ENCODE data around the gene TYK2.

TYK2 gene

DNA sequence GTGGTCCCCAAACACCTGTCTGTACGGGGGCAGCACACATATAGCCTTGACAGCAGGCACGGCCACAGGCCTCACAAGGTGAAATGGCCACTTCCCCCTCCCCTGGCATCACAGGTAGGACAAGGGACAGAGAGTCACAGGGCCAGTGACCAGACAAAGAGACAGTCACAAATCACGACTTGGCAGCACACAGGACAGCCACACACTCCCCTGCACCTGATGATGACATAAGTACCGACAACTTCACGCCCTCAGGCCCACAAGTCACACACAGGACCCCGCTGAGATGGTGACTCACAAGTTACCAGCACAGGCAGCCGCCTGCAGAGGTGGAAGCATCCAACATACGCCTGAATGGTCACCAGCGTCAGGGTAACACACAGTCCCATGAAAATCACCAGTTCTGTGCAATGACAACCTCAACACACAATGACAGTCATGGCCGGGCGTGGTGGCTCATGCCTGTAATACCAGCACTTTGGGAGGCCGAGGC, 16.5 kb downstream of the TYK2 start (continued):
- peak; percentile 49 for TF ChIP-seq ZNF692 (tag by site-specific recombination; IDR thresholded peaks at IDR 0.05)
- TF ChIP-seq ZNF639 (tag by site-specific recombination; IDR thresholded peaks at IDR 0.05), result peak; percentile 79
- TF ChIP-seq, protein P1, sequence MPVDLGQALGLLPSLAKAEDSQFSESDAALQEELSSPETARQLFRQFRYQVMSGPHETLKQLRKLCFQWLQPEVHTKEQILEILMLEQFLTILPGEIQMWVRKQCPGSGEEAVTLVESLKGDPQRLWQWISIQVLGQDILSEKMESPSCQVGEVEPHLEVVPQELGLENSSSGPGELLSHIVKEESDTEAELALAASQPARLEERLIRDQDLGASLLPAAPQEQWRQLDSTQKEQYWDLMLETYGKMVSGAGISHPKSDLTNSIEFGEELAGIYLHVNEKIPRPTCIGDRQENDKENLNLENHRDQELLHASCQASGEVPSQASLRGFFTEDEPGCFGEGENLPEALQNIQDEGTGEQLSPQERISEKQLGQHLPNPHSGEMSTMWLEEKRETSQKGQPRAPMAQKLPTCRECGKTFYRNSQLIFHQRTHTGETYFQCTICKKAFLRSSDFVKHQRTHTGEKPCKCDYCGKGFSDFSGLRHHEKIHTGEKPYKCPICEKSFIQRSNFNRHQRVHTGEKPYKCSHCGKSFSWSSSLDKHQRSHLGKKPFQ (tag by site-specific recombination; IDR thresholded peaks at IDR 0.05), result no peak
- TF ChIP-seq, protein P2, sequence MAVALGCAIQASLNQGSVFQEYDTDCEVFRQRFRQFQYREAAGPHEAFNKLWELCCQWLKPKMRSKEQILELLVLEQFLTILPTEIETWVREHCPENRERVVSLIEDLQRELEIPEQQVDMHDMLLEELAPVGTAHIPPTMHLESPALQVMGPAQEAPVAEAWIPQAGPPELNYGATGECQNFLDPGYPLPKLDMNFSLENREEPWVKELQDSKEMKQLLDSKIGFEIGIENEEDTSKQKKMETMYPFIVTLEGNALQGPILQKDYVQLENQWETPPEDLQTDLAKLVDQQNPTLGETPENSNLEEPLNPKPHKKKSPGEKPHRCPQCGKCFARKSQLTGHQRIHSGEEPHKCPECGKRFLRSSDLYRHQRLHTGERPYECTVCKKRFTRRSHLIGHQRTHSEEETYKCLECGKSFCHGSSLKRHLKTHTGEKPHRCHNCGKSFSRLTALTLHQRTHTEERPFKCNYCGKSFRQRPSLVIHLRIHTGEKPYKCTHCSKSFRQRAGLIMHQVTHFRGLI (tag by site-specific recombination; IDR thresholded peaks at IDR 0.05), result no peak
- TF ChIP-seq, protein P3, sequence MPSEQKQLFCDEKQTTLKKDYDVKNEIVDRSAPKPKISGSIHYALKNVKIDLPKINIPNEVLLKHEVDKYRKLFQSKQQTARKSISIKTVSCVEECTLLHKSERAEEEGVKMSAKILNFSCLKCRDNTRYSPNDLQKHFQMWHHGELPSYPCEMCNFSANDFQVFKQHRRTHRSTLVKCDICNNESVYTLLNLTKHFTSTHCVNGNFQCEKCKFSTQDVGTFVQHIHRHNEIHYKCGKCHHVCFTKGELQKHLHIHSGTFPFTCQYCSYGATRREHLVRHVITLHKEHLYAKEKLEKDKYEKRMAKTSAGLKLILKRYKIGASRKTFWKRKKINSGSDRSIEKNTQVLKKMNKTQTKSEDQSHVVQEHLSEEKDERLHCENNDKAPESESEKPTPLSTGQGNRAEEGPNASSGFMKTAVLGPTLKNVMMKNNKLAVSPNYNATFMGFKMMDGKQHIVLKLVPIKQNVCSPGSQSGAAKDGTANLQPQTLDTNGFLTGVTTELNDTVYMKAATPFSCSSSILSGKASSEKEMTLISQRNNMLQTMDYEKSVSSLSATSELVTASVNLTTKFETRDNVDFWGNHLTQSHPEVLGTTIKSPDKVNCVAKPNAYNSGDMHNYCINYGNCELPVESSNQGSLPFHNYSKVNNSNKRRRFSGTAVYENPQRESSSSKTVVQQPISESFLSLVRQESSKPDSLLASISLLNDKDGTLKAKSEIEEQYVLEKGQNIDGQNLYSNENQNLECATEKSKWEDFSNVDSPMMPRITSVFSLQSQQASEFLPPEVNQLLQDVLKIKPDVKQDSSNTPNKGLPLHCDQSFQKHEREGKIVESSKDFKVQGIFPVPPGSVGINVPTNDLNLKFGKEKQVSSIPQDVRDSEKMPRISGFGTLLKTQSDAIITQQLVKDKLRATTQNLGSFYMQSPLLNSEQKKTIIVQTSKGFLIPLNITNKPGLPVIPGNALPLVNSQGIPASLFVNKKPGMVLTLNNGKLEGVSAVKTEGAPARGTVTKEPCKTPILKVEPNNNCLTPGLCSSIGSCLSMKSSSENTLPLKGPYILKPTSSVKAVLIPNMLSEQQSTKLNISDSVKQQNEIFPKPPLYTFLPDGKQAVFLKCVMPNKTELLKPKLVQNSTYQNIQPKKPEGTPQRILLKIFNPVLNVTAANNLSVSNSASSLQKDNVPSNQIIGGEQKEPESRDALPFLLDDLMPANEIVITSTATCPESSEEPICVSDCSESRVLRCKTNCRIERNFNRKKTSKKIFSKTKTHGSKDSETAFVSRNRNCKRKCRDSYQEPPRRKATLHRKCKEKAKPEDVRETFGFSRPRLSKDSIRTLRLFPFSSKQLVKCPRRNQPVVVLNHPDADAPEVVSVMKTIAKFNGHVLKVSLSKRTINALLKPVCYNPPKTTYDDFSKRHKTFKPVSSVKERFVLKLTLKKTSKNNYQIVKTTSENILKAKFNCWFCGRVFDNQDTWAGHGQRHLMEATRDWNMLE (tag by site-specific recombination; conservative IDR thresholded peaks at IDR 0.05; ENCODE audit: low read depth), result no peak
- no peak for TF ChIP-seq PBX3 (CRISPR knock-in tag; IDR thresholded peaks at IDR 0.05)
- TF ChIP-seq ZNF830 (tag by site-specific recombination; IDR thresholded peaks at IDR 0.05; ENCODE audit: low read depth), result no peak
- no peak for TF ChIP-seq ZNF266 (tag by site-specific recombination; IDR thresholded peaks at IDR 0.05; ENCODE audit: low read depth)
- no peak for TF ChIP-seq HOXA7 (CRISPR knock-in tag; IDR thresholded peaks at IDR 0.05; ENCODE audit: borderline replicate concordance)
- TF ChIP-seq ZNF112 (tag by site-specific recombination; IDR thresholded peaks at IDR 0.05), result no peak
- TF ChIP-seq ZNF645 (tag by site-specific recombination; IDR thresholded peaks at IDR 0.05), result no peak
- no peak for TF ChIP-seq KLF16 (tag by site-specific recombination; IDR thresholded peaks at IDR 0.05)
- TF ChIP-seq ZBTB48 (tag by site-specific recombination; IDR thresholded peaks at IDR 0.05), result no peak
- TF ChIP-seq, protein P4, sequence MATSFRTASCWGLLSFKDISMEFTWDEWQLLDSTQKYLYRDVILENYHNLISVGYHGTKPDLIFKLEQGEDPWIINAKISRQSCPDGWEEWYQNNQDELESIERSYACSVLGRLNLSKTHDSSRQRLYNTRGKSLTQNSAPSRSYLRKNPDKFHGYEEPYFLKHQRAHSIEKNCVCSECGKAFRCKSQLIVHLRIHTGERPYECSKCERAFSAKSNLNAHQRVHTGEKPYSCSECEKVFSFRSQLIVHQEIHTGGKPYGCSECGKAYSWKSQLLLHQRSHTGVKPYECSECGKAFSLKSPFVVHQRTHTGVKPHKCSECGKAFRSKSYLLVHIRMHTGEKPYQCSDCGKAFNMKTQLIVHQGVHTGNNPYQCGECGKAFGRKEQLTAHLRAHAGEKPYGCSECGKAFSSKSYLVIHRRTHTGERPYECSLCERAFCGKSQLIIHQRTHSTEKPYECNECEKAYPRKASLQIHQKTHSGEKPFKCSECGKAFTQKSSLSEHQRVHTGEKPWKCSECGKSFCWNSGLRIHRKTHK (tag by site-specific recombination; IDR thresholded peaks at IDR 0.05), result no peak
- TF ChIP-seq GLIS1 (tag by site-specific recombination; IDR thresholded peaks at IDR 0.05), result peak; percentile 89
- peak; percentile 54; the same call in 1 of the 2 replicates for TF ChIP-seq ZFP69B (tag by site-specific recombination; IDR thresholded peaks at IDR 0.05)
- TF ChIP-seq ZBTB20 (tag by site-specific recombination; IDR thresholded peaks at IDR 0.05), result no peak
- TF ChIP-seq KLF8 (tag by site-specific recombination; IDR thresholded peaks at IDR 0.05), result no peak
- TF ChIP-seq, protein P5, sequence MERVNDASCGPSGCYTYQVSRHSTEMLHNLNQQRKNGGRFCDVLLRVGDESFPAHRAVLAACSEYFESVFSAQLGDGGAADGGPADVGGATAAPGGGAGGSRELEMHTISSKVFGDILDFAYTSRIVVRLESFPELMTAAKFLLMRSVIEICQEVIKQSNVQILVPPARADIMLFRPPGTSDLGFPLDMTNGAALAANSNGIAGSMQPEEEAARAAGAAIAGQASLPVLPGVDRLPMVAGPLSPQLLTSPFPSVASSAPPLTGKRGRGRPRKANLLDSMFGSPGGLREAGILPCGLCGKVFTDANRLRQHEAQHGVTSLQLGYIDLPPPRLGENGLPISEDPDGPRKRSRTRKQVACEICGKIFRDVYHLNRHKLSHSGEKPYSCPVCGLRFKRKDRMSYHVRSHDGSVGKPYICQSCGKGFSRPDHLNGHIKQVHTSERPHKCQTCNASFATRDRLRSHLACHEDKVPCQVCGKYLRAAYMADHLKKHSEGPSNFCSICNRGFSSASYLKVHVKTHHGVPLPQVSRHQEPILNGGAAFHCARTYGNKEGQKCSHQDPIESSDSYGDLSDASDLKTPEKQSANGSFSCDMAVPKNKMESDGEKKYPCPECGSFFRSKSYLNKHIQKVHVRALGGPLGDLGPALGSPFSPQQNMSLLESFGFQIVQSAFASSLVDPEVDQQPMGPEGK (tag by site-specific recombination; IDR thresholded peaks at IDR 0.05), result peak; percentile 43; the same call in 1 of the 2 replicates
- TF ChIP-seq ZNF473 (tag by site-specific recombination; IDR thresholded peaks at IDR 0.05), result no peak
- no peak for TF ChIP-seq ZNF350 (tag by site-specific recombination; IDR thresholded peaks at IDR 0.05)
- TF ChIP-seq OVOL3 (tag by site-specific recombination; IDR thresholded peaks at IDR 0.05), result no peak

All from HEK293 (cell line).